GM19397 (cell line): Measurements from ENCODE around the gene DFFA.
"Not testable (repeated sequence)": the region's sequence is repeated elsewhere in the genome, so short reads cannot be mapped to it uniquely, and the experiment has no call there.

Source experiments
- ATAC-seq: cut with Tn5 transposase; IDR thresholded peaks from one replicate; pipeline ENCODE4 v1.9.1; 2021; ENCODE audit warnings: mild to moderate bottlenecking, moderate library complexity; ENCODE audit not compliant: unreplicated experiment

DFFA gene

GRCh38 chr1:10506046-10506676, 33.8 kb upstream of the DFFA start:
- ATAC-seq: not testable (repeated sequence)

GRCh38 chr1:10504249-10504648, 31.9 kb upstream of the DFFA start:
- no peak for ATAC-seq

GRCh38 chr1:10502206-10502605, 29.9 kb upstream of the DFFA start:
- ATAC-seq: no peak

- no peak for ATAC-seq
Measured at GRCh38 chr1:10498231-10498630, 25.9 kb upstream of the DFFA start.

- ATAC-seq: no peak
Measured at GRCh38 chr1:10497109-10497508, 24.8 kb upstream of the DFFA start.

- ATAC-seq: no peak
Measured at GRCh38 chr1:10495952-10496351, 23.6 kb upstream of the DFFA start.

- no peak for ATAC-seq
Measured at GRCh38 chr1:10495475-10495817, 23.1 kb upstream of the DFFA start.

- ATAC-seq: peak; percentile 66
Measured at GRCh38 chr1:10494754-10495474, 22.6 kb upstream of the DFFA start.

- ATAC-seq: no peak
Measured at GRCh38 chr1:10494418-10494753, 22.1 kb upstream of the DFFA start.

- ATAC-seq: no peak
Measured at GRCh38 chr1:10490286-10490970, 18.1 kb upstream of the DFFA start.

GRCh38 chr1:10489291-10490055, 17.1 kb upstream of the DFFA start:
- no peak for ATAC-seq

GRCh38 chr1:10484521-10484920, 12.2 kb upstream of the DFFA start:
- ATAC-seq: no peak

GRCh38 chr1:10480614-10481013, 8.3 kb upstream of the DFFA start:
- ATAC-seq: no peak

- no peak for ATAC-seq
Measured at GRCh38 chr1:10479296-10479695, 7.0 kb upstream of the DFFA start.

- ATAC-seq: no peak
Measured at GRCh38 chr1:10475510-10475909, 3.2 kb upstream of the DFFA start.

- ATAC-seq: peak; percentile 62
Measured at GRCh38 chr1:10474613-10475507, 2.5 kb upstream of the DFFA start, which contains the start of gene PEX14. PEX14 (plus strand) TSS chr1:10474950; CDS start chr1:10474967, 17 bp downstream.

GRCh38 chr1:10474309-10474612, 1.9 kb upstream of the DFFA start:
- not testable (repeated sequence) for ATAC-seq

GRCh38 chr1:10473145-10473765, 926 bp upstream of the DFFA start:
- no peak for ATAC-seq

- no peak for ATAC-seq
Measured at GRCh38 chr1:10471411-10472219, 714 bp downstream of the DFFA start.
